Progenitor cell of endocrine pancreas (in vitro differentiated cells): ENCODE measurements around the gene SMARCC1. TPM values are rescaled to one million over a fixed set of nuclear protein-coding genes. Genes with fewer than 3 reads are reported as not detected.

Experiments
- DNase-seq: peaks from one replicate; pipeline ENCODE4 v3.0.0; 2021; ENCODE audit warnings: low spot score; ENCODE audit not compliant: unreplicated experiment
- H3K27ac Mint-ChIP-seq: 2 replicates; pipeline ENCODE4 v1.8.0; 2021; ENCODE audit warnings: mild to moderate bottlenecking, moderate library complexity, mixed read lengths
- H3K27me3 Mint-ChIP-seq: 2 replicates; pipeline ENCODE4 v1.8.0; 2021; ENCODE audit warnings: mixed read lengths
- H3K36me3 Mint-ChIP-seq: 2 replicates; pipeline ENCODE4 v1.8.0; 2022; ENCODE audit warnings: mixed read lengths; ENCODE audit not compliant: insufficient read depth
- H3K4me1 Mint-ChIP-seq: 2 replicates; pipeline ENCODE4 v1.8.0; 2021; ENCODE audit warnings: low read depth, mixed read lengths
- H3K4me3 Mint-ChIP-seq: 2 replicates; pipeline ENCODE4 v1.8.0; 2021; ENCODE audit warnings: low read depth, mild to moderate bottlenecking, moderate library complexity, mixed read lengths
- H3K9me3 Mint-ChIP-seq: 2 replicates; pipeline ENCODE4 v1.8.0; 2021; ENCODE audit warnings: low read depth, mixed read lengths
- total RNA-seq: library from RNA; stranded (reverse); gene quantifications from 2 replicates; pipeline ENCODE4 v1.2.1, GENCODE V29; 2021
- TF ChIP-seq, protein P1 (sequence below): fragments of 200-600 bp; sonication (generic); IDR thresholded peaks from one replicate; pipeline ENCODE4 v1.5.0; 2021; ENCODE audit warnings: antibody characterized with exemption, mild to moderate bottlenecking; ENCODE audit not compliant: unreplicated experiment

Gene SMARCC1
- total RNA-seq, 1 donor from 2014 or later, result 257 TPM

GRCh38 chr3:47565734-47566550, 215.8 kb downstream of the SMARCC1 start:
- TF ChIP-seq, protein P1, sequence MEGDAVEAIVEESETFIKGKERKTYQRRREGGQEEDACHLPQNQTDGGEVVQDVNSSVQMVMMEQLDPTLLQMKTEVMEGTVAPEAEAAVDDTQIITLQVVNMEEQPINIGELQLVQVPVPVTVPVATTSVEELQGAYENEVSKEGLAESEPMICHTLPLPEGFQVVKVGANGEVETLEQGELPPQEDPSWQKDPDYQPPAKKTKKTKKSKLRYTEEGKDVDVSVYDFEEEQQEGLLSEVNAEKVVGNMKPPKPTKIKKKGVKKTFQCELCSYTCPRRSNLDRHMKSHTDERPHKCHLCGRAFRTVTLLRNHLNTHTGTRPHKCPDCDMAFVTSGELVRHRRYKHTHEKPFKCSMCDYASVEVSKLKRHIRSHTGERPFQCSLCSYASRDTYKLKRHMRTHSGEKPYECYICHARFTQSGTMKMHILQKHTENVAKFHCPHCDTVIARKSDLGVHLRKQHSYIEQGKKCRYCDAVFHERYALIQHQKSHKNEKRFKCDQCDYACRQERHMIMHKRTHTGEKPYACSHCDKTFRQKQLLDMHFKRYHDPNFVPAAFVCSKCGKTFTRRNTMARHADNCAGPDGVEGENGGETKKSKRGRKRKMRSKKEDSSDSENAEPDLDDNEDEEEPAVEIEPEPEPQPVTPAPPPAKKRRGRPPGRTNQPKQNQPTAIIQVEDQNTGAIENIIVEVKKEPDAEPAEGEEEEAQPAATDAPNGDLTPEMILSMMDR, result no peak
- Mint-ChIP-seq H3K27ac (no peak overlapping the region), H3K4me1 (no peaks in the 10 kb centered on the region), H3K36me3 (no peaks in the 10 kb centered on the region), H3K9me3 (no peaks in the 10 kb centered on the region), H3K4me3 (no peak overlapping the region), H3K27me3 (peaks cover 16% of the 10 kb centered on the region)
- DNase-seq, result no peak

DNA sequence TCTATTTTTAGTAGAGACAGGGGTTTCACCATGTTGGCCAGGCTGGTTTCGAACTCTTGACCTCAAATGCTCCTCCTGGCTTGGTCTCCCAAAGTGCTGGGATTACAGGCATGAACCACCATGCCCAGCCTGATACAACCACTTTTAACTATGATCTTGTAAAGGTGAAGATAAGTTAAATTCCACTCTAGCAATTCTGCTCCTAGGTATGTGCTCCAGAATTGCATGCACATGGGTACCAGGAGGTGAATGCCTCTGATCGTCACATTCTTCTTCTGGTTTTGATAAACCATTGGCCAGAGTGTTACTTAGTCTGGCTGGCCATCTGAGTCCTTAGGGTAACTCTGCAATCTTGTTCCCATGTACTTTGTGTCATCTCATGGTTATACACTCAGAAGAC, 225.3 kb downstream of the SMARCC1 start:
- Mint-ChIP-seq H3K36me3 (no peaks in the 10 kb centered on the region), H3K27ac (no peak overlapping the region), H3K4me1 (no peaks in the 10 kb centered on the region), H3K4me3 (no peak overlapping the region), H3K9me3 (peaks cover 4% of the 10 kb centered on the region), H3K27me3 (peaks cover 3% of the 10 kb centered on the region)
- no peak for DNase-seq
- TF ChIP-seq, protein P1, result no peak

DNA sequence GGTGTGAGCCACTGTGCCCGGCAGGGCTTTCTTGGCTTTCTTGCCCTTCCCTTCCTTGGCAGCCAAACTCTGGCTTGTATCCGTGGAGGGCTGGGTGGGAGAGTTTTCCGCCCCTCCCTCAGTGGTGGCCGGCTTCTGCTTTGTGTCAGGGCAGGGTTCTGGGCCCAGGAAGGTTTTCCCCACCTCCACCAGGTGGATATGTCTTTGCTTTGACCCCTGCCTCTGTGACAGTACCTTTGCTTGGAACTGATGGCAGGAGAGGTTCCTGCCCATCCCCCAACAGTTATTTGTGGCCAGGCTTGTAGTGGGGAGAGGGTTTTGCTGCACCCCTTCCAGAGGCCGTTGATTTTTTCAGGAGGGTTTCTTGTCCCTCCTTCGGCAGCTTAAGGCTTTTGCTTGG, 227.4 kb downstream of the SMARCC1 start:
- Mint-ChIP-seq H3K36me3 (no peaks in the 10 kb centered on the region), H3K27me3 (peaks cover 12% of the 10 kb centered on the region), H3K4me1 (no peaks in the 10 kb centered on the region), H3K4me3 (no peak overlapping the region), H3K27ac (no peak overlapping the region), H3K9me3 (peaks cover 4% of the 10 kb centered on the region)
- TF ChIP-seq, protein P1, result no peak
- no peak for DNase-seq

DNA sequence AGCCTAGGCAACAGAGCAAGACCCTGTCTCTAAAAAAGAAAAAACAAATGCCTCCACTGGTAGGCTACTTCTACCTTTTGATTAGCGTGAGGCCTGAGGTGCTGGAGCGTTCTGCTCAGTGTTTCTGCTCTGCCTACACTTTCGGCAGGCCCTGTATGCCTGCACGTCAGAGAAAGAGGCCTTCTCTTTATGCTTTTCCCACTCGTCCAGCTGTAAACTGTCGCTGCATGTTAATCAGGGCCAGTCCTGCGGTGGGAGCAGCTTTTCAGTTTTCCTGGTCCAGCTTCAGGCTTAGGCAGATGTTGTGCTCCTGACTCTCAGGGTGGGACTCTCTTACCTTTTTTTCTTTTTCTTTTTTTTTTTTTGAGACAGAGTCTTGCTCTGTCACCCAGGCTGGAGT, 228.3 kb downstream of the SMARCC1 start:
- no peak overlapping the region for H3K4me3 Mint-ChIP-seq
- peaks cover 15% of the 10 kb centered on the region for H3K27me3 Mint-ChIP-seq

GRCh38 chr3:47542471-47543173, 239.1 kb downstream of the SMARCC1 start:
- Mint-ChIP-seq H3K27me3 (peaks cover 7% of the 10 kb centered on the region), H3K4me1 (peaks cover 1% of the 10 kb centered on the region), H3K36me3 (no peaks in the 10 kb centered on the region), H3K4me3 (no peak overlapping the region), H3K9me3 (no peaks in the 10 kb centered on the region), H3K27ac (peak overlapping the region; percentile 78)
- no peak for DNase-seq
- TF ChIP-seq, protein P1, result no peak

More for the DNA sequence above, 228.3 kb downstream of the SMARCC1 start:
- TF ChIP-seq, protein P1, result no peak
- DNase-seq, result no peak
- H3K4me1 Mint-ChIP-seq, result no peaks in the 10 kb centered on the region
- H3K36me3 Mint-ChIP-seq, result no peaks in the 10 kb centered on the region
- H3K27ac Mint-ChIP-seq, result no peak overlapping the region
- H3K9me3 Mint-ChIP-seq, result peaks cover 4% of the 10 kb centered on the region
